ENCODE data around the gene BICC1. TPM values are rescaled to one million over a fixed set of nuclear protein-coding genes. Genes with fewer than 3 reads are reported as not detected.

Gene BICC1
- total and polyA plus RNA-seq, 2 of the 4 experiments (the other 2 are of a cell fraction) = 5.7 to 42.5 TPM

DNA sequence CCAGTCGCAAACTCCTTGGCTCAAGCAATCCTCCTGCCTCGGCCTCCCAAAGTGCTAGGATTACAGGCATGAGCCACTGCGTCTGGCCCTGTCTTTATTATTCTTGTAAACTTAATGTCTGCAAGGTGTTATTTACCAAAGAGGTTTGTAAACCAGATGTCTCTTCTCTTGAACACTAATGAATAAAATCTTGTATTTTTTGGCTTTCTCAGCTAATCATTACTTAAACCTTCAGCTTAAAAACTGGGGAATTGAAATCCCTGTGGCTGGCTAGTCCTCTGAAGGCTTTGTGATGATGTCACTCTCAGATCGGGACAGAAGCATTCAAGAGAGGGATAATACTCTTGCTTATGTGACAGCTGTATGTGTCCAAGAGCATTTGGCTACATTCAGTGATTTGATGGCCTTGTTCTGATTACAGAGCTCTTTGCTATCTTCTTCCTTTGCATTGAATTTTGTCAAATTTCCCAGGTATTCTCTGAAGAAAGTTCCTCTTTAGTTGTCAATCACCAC, 130.3 kb downstream of the BICC1 start:
- Histone ChIP-seq H4K20me1 (ENCODE audit: insufficient read depth, low read length) (peaks cover 3% of the 10 kb centered on the region; the same call in 1 of the 2 replicates), H3K4me1 (ENCODE audit: control insufficient read depth, insufficient read depth, low read length) (peaks cover 14% of the 10 kb centered on the region; the same call in 1 of the 2 replicates), H3K9ac (ENCODE audit: low read depth, low read length) (no peak overlapping the region), H3K23ac (ENCODE audit: low read depth, low read length) (peak overlapping the region; percentile 8; the same call in 1 of the 2 replicates), H3K4me2 (ENCODE audit: low read depth, low read length) (no peak overlapping the region; the same call in 1 of the 2 replicates), H3K79me1 (ENCODE audit: low read depth in 1 of 2, low read length in 2 of 2) (peaks cover 19 to 35% of the 10 kb centered on the region in 2 experiments), H2AFZ (replicated peaks; ENCODE audit: low read length, poor library complexity) (no peak overlapping the region), H4K91ac (ENCODE audit: insufficient read depth, low read depth, low read length) (0 out of 2 replicates have a peak overlapping the region, but pooled peaks have one; percentile 4), H3K14ac (replicated peaks; ENCODE audit: low read depth, low read length) (0 out of 2 replicates have a peak overlapping the region, but pooled peaks have one; percentile 17), H3K18ac (ENCODE audit: low read depth, low read length) (peak overlapping the region; percentile 13; the same call in 1 of the 2 replicates), H3K9me1 (ENCODE audit: insufficient read depth, low read length) (peaks cover 17% of the 10 kb centered on the region), H4K8ac (ENCODE audit: low read depth in 2 of 2, low read length in 2 of 2) (no peak overlapping the region), H3K36me3 (ENCODE audit: control insufficient read depth, insufficient read depth, low read length) (no peaks in the 10 kb centered on the region), H3K4ac (ENCODE audit: low read depth, low read length) (peak overlapping the region; percentile 30; the same call in 1 of the 2 replicates), H2BK20ac (ENCODE audit: low read depth, low read length) (no peak overlapping the region), H2AK5ac (ENCODE audit: low read depth, low read length) (peak overlapping the region; percentile 49; the same call in 1 of the 2 replicates), H2BK15ac (ENCODE audit: low read depth, low read length) (no peak overlapping the region), H3K56ac (ENCODE audit: extremely low read depth, insufficient read depth, low read length) (no peak overlapping the region), H2BK5ac (ENCODE audit: low read depth, low read length, poor library complexity, severe bottlenecking) (peak overlapping the region; percentile 30), H3K9me3 (ENCODE audit: control insufficient read depth, insufficient read depth, low read length) (no peaks in the 10 kb centered on the region), H2BK120ac (ENCODE audit: low read depth, low read length) (peak overlapping the region; percentile 24; the same call in 1 of the 2 replicates), H3K27ac (ENCODE audit: insufficient read depth, low read length) (no peak overlapping the region), H4K5ac (ENCODE audit: low read depth, low read length) (no peak overlapping the region), H3K27me3 (ENCODE audit: control insufficient read depth, insufficient read depth, low read length) (no peaks in the 10 kb centered on the region), H2AK9ac (replicated peaks; ENCODE audit: low read depth, low read length, poor library complexity) (no peak overlapping the region), H3K4me3 (ENCODE audit: insufficient read depth, low read depth, low read length) (no peak overlapping the region)
- no TSS peak for BruUV-seq (replicated peaks)
- in situ Hi-C loops (cut with MboI; ENCODE audit: low sequenced_read_pairs) (no loop called here), intact Hi-C loops (cut with micrococcal nuclease) (loop anchor here (5.0 kb wide), 1 partner anchor 231 kb away; no protein-coding TSS in a partner anchor), dilution Hi-C loops (cut with HindIII; ENCODE audit: low sequenced_read_pairs, unreplicated experiment) (no loop called here)
- DNase-seq (no peak), ATAC-seq (ENCODE audit: low read depth) (no peak)
- ChIA-PET CTCF (interaction anchor here (0.7 to 1.8 kb wide), 2 partner anchors 112 to 115 kb away, joined by 3 to 4 read pairs; no protein-coding TSS in a partner anchor), POLR2A (ENCODE audit: unreplicated experiment) (no interaction called here)
- TF ChIP-seq RCOR1 (IDR thresholded peaks at IDR 0.05; ENCODE audit: insufficient replicate concordance, low read length) (no peak), SMC3 (IDR thresholded peaks at IDR 0.05; ENCODE audit: low read depth, low read length) (no peak), MAZ (IDR thresholded peaks at IDR 0.05; ENCODE audit: borderline replicate concordance, low read depth, low read length) (no peak), RAD21 (IDR thresholded peaks at IDR 0.05; ENCODE audit: low read length) (no peak), CHD1 (IDR thresholded peaks at IDR 0.05; ENCODE audit: low read depth, low read length) (no peak), BHLHE40 (IDR thresholded peaks at IDR 0.05; ENCODE audit: low read depth, low read length) (no peak), MXI1 (IDR thresholded peaks at IDR 0.05; ENCODE audit: borderline replicate concordance, low read depth, low read length) (no peak), FOS (IDR thresholded peaks at IDR 0.05; ENCODE audit: low read depth, low read length) (no peak), RFX5 (IDR thresholded peaks at IDR 0.05; ENCODE audit: low read depth, low read length) (no peak), NFE2L2 (IDR thresholded peaks at IDR 0.05; ENCODE audit: low read depth, low read length) (no peak), MAFK (IDR thresholded peaks at IDR 0.05; ENCODE audit: low read depth, low read length) (no peak), POLR2A (IDR thresholded peaks at IDR 0.05; ENCODE audit: low read depth, low read length) (no peak)
- TF ChIP-seq, protein P1, sequence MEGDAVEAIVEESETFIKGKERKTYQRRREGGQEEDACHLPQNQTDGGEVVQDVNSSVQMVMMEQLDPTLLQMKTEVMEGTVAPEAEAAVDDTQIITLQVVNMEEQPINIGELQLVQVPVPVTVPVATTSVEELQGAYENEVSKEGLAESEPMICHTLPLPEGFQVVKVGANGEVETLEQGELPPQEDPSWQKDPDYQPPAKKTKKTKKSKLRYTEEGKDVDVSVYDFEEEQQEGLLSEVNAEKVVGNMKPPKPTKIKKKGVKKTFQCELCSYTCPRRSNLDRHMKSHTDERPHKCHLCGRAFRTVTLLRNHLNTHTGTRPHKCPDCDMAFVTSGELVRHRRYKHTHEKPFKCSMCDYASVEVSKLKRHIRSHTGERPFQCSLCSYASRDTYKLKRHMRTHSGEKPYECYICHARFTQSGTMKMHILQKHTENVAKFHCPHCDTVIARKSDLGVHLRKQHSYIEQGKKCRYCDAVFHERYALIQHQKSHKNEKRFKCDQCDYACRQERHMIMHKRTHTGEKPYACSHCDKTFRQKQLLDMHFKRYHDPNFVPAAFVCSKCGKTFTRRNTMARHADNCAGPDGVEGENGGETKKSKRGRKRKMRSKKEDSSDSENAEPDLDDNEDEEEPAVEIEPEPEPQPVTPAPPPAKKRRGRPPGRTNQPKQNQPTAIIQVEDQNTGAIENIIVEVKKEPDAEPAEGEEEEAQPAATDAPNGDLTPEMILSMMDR (conservative IDR thresholded peaks at IDR 0.05; ENCODE audit: low read depth, low read length) = no peak
- TF ChIP-seq, protein P2, sequence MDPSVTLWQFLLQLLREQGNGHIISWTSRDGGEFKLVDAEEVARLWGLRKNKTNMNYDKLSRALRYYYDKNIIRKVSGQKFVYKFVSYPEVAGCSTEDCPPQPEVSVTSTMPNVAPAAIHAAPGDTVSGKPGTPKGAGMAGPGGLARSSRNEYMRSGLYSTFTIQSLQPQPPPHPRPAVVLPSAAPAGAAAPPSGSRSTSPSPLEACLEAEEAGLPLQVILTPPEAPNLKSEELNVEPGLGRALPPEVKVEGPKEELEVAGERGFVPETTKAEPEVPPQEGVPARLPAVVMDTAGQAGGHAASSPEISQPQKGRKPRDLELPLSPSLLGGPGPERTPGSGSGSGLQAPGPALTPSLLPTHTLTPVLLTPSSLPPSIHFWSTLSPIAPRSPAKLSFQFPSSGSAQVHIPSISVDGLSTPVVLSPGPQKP (IDR thresholded peaks at IDR 0.05; ENCODE audit: borderline replicate concordance, low read depth, low read length) = no peak
- TF ChIP-seq, protein P3, sequence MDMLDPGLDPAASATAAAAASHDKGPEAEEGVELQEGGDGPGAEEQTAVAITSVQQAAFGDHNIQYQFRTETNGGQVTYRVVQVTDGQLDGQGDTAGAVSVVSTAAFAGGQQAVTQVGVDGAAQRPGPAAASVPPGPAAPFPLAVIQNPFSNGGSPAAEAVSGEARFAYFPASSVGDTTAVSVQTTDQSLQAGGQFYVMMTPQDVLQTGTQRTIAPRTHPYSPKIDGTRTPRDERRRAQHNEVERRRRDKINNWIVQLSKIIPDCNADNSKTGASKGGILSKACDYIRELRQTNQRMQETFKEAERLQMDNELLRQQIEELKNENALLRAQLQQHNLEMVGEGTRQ (IDR thresholded peaks at IDR 0.05; ENCODE audit: low read depth, low read length) = no peak
- no CpG with 5 or more reads among the region's 4 CpGs for WGBS, 2 experiments (ENCODE audit: extremely low coverage in 2 of 2, insufficient read length in 1 of 2)

All from IMR-90 (cell line).